Astrocyte of the spinal cord (primary cell): ENCODE data around the gene MEP1A.
A peak's percentile ranks its signal among the peaks of the same experiment; 100 is the strongest.

Source experiments
- DNase-seq: peaks from one replicate; pipeline ENCODE4 v3.0.0; 2011; ENCODE audit warnings: low read depth, low spot score
- H3K4me3 ChIP-seq: 2 replicates; pipeline ENCODE4 v1.5.1; 2011; ENCODE audit warnings: low read depth, mild to moderate bottlenecking, low read length, moderate library complexity
- in situ Hi-C: cut with HindIII; loops from 2 replicates; pipeline ENCODE4 v1.10.0; 2017; ENCODE audit warnings: low sequenced_read_pairs
- TF ChIP-seq, protein P1 (sequence below): IDR thresholded peaks from 2 replicates; pipeline ENCODE4 v1.5.1; 2012; ENCODE audit warnings: low read depth, mild to moderate bottlenecking, low read length, inconsistent platforms

MEP1A gene

DNA sequence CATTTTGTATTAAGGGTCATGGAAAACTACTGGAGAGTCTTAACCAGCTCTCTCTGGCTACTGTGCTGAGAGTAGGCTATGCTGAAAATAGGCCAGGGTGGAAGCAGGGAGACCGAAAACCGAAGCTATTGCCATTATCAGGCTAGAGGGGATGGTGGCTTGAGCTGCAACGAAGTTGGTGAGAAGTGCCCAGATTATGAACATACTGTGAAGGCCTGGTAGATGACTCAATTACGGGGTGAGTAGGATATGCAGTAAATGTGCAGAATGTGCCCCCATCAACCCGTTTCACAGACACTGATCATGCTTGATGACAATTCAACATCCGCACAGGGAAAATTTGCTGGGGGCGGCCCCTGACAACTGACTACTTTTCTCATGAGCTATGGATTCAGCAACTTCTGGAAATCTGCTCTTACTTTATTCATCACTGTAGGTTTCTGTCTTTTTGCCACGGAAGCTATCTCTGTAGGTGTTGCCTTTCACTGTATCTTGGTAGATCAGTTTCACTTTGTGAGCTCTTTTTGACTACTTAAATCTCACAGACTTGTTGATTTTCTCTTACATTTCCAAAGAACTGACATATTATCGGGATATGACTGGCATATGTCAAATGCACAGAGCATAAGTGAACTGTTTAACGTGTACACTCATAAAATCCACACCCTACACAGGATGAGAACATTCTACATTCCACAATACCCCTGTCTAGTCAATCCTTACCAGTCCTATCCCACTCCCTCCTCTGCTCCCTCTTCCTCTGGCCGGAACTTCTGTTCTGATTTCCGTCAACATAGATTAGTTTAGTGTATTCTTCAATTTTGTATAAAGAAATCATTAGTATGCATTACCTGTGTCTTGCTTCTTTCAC is 15.5 kb upstream of the MEP1A start:
- DNase-seq = no peak
- H3K4me3 ChIP-seq = no peak overlapping the region
- TF ChIP-seq, protein P1, sequence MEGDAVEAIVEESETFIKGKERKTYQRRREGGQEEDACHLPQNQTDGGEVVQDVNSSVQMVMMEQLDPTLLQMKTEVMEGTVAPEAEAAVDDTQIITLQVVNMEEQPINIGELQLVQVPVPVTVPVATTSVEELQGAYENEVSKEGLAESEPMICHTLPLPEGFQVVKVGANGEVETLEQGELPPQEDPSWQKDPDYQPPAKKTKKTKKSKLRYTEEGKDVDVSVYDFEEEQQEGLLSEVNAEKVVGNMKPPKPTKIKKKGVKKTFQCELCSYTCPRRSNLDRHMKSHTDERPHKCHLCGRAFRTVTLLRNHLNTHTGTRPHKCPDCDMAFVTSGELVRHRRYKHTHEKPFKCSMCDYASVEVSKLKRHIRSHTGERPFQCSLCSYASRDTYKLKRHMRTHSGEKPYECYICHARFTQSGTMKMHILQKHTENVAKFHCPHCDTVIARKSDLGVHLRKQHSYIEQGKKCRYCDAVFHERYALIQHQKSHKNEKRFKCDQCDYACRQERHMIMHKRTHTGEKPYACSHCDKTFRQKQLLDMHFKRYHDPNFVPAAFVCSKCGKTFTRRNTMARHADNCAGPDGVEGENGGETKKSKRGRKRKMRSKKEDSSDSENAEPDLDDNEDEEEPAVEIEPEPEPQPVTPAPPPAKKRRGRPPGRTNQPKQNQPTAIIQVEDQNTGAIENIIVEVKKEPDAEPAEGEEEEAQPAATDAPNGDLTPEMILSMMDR = no peak
- in situ Hi-C loops = no loop called here

DNA sequence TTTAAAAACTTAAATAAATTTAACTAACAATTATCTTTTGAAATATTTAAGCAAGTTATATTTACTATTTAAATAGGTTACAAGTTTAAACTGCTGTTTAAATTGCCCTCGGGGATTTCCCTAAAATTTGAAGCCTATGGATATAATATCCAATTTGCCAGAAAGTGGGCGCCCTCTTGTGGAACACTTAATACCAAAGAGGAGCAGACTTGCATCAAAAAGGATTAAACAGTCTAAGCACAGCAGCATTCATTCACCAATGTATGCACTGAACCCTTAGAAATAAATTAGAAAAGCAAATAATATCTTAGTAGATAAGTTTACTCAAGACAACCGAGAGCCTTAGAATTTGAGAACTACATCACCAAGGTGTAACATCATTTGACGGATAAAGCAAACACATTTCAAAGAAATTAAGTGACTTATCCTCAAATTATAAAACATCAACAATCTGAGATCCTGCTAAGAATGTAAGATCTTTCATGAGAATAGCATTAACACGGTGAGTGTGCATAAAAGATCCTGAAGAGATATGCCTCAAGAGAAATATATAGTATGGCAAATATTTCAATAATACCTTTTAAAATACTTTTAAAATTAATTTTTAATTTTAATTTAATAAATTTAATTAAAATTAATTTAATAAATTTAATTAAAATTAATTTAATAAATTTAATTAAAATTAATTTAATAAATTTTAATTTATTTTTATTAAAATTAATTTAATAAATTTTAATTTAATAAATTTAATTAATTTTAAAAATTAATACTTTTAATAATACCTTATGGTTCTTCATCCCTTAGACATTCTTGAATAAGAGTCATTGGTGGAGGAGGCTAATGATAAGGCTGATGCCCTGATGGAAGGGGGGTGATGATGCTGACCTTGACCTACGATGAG is 11.5 kb upstream of the MEP1A start:
- TF ChIP-seq, protein P1 = peak; percentile 75
- in situ Hi-C loops = no loop called here
- peak; percentile 70 for DNase-seq
- H3K4me3 ChIP-seq = no peak overlapping the region

DNA sequence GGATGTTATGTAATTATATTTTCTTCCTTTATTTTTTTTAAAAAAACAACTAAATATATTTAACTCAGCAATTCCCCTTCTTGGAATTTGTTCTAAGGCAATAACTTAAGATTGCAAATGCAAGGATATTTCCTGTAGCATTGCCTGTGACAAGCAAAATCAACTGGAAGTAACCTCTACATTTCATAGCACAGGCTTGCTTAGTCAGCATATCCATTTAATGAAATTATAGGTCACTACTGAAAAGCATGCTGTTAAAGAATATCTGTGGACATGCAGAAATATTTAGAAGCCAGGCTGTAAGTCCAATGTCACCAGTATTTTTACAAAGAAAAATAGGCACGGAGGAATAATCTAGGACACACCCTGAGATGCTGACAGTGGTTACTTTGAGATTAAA is 8.7 kb upstream of the MEP1A start:
- TF ChIP-seq, protein P1 = no peak
- DNase-seq = no peak
- no peak overlapping the region for H3K4me3 ChIP-seq
- in situ Hi-C loops = no loop called here

DNA sequence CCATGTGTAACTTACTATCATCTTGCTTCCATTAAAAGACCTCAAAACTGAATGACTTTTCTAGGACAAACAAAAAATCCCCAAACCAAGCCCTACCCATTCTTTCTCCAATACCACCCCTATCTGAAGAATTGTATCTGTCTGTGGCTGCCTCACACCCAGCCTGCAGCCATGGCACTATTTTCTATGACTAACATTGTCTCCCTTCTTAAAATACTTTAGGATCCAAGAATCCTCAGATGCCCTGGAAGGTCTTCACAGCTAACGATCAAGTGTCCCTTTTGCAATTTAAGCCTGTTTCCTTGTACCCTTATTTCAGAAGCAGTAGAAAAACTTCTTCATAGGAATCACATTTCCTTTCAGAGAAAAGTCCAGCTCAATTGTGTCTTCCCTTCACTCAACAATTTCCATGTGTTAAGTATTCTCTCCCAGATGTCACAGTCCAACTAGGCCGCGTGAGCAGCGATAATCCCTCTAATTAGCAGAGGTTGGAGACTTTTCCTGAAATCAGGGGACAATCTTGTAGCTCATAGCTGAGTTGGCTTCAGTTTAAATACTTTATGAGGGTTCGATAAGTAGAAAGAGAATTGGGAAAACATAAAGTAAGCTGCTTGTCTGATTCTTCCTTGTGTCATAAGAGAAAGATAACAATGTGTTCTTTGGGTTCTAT is 5.2 kb upstream of the MEP1A start:
- no peak for DNase-seq
- in situ Hi-C loops = no loop called here
- TF ChIP-seq, protein P1 = no peak
- H3K4me3 ChIP-seq = no peak overlapping the region

DNA sequence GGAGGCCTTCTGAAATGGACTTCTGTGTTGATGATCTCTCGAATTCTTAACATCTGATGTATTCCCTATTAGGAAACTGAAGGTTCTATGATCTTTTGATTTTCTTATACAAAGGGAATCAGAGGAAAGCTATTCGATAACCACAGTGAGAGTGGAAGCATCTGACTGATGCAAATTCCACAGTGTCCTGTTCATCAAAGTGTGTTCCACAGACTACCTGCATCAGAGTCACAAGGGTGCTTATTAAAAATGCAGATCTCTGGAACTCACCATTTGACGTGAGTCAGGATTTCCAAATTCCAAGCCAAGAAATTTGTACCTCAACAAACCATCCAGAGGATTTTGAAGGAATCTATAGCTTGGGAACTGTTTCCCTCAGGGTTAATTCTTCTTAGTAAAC is 4.4 kb upstream of the MEP1A start:
- in situ Hi-C loops = no loop called here
- no peak overlapping the region for H3K4me3 ChIP-seq
- DNase-seq = peak; percentile 2
- TF ChIP-seq, protein P1 = no peak
